ENCODE results near the gene EIF3I. TPM values are rescaled to one million over a fixed set of nuclear protein-coding genes. Genes with fewer than 3 reads are reported as not detected.

The EIF3I gene
- total RNA-seq, 1 donor from 2014 or later, result 203 TPM

- intact Hi-C loops (cut with micrococcal nuclease), result no loop called here
These were observed 24.4 kb upstream of the EIF3I start for GRCh38 chr1:32197837-32198236.

GRCh38 chr1:32198237-32199042, 23.8 kb upstream of the EIF3I start:
- intact Hi-C loops (cut with micrococcal nuclease), result no loop called here

- intact Hi-C loops (cut with micrococcal nuclease), result no loop called here
These were observed 23.0 kb upstream of the EIF3I start for GRCh38 chr1:32199043-32199716.

- intact Hi-C loops (cut with micrococcal nuclease), result loop anchor here (1.0 to 5.0 kb wide), 7 partner anchors 19 to 213 kb away; partner anchors contain the start of genes BSDC1, EIF3I, KPNA6 and LCK
These were observed 22.5 kb upstream of the EIF3I start for GRCh38 chr1:32199717-32200072.

GRCh38 chr1:32200226-32201010, 21.8 kb upstream of the EIF3I start, which contains the start of gene CCDC28B:
Gene CCDC28B (plus strand): TSS chr1:32200595. CDS start chr1:32201936, 1,341 bp downstream.
- intact Hi-C loops (cut with micrococcal nuclease), result loop anchor here (1.0 to 5.0 kb wide), 8 partner anchors 20 to 212 kb away; partner anchors contain the start of genes BSDC1, EIF3I, KPNA6 and LCK

- intact Hi-C loops (cut with micrococcal nuclease), result loop anchor here (1.0 to 5.0 kb wide), 7 partner anchors 20 to 211 kb away; partner anchors contain the start of genes BSDC1, EIF3I, LCK and TMEM234
These were observed 21.0 kb upstream of the EIF3I start for GRCh38 chr1:32201011-32201855.

GRCh38 chr1:32204943-32205361, 17.3 kb upstream of the EIF3I start:
- intact Hi-C loops (cut with micrococcal nuclease), result loop anchor here (5.0 kb wide), 2 partner anchors 187 to 207 kb away; partner anchors contain the start of gene BSDC1

- intact Hi-C loops (cut with micrococcal nuclease), result no loop called here
These were observed 16.5 kb upstream of the EIF3I start, which contains the start of gene IQCC for GRCh38 chr1:32205401-32206370. Gene IQCC (plus strand): TSS chr1:32205671. CDS start chr1:32205682, 11 bp downstream.

- intact Hi-C loops (cut with micrococcal nuclease), result no loop called here
These were observed 13.7 kb upstream of the EIF3I start for GRCh38 chr1:32208469-32208868.

- intact Hi-C loops (cut with micrococcal nuclease), result no loop called here
These were observed 13.3 kb upstream of the EIF3I start, which contains the start of gene DCDC2B for GRCh38 chr1:32208891-32209328. Gene DCDC2B (plus strand): TSS chr1:32209089. CDS start chr1:32209094, 5 bp downstream.

GRCh38 chr1:32215629-32216480, 6.4 kb upstream of the EIF3I start:
- intact Hi-C loops (cut with micrococcal nuclease), result loop anchor here (1.0 kb wide), 2 partner anchors 156 to 198 kb away; no protein-coding TSS in a partner anchor

GRCh38 chr1:32216566-32216965, 5.6 kb upstream of the EIF3I start:
- intact Hi-C loops (cut with micrococcal nuclease), result no loop called here

GRCh38 chr1:32219022-32219421, 3.2 kb upstream of the EIF3I start:
- intact Hi-C loops (cut with micrococcal nuclease), result no loop called here

GRCh38 chr1:32220746-32221580, 1.2 kb upstream of the EIF3I start:
- intact Hi-C loops (cut with micrococcal nuclease), result no loop called here

GRCh38 chr1:32221581-32221979, 627 bp upstream of the EIF3I start:
- intact Hi-C loops (cut with micrococcal nuclease), result no loop called here

GRCh38 chr1:32223683-32224082, 1.5 kb downstream of the EIF3I start:
- intact Hi-C loops (cut with micrococcal nuclease), result loop anchor here (2.0 kb wide), 2 partner anchors 23 to 67 kb away; partner anchors contain the start of gene CCDC28B

GRCh38 chr1:32224285-32224684, 2.1 kb downstream of the EIF3I start:
- intact Hi-C loops (cut with micrococcal nuclease), result no loop called here

Measured in T-helper 2 cell treated with Interferon-gamma antibody and Interleukin-4, amounts not matched to agents 100 ng/mL and 5 ng/mL, for 36 hours (primary cell).